GM20431 (cell line): ENCODE data around the gene AHNAK2.
"Not testable (repeated sequence)": the region's sequence is repeated elsewhere in the genome, so short reads cannot be mapped to it uniquely, and the experiment has no call there.

Experiments used
- in situ Hi-C: fragments of 300-500 bp; cut with MseI, MboI; formaldehyde crosslinking; loops from one replicate; pipeline ENCODE4 v1.15.0; 2020; ENCODE audit warnings: low sequenced_read_pairs; ENCODE audit not compliant: unreplicated experiment

AHNAK2 gene

GRCh38 chr14:104912053-104912452 is 66.1 kb downstream of the AHNAK2 start:
- in situ Hi-C loops = no loop called here

DNA sequence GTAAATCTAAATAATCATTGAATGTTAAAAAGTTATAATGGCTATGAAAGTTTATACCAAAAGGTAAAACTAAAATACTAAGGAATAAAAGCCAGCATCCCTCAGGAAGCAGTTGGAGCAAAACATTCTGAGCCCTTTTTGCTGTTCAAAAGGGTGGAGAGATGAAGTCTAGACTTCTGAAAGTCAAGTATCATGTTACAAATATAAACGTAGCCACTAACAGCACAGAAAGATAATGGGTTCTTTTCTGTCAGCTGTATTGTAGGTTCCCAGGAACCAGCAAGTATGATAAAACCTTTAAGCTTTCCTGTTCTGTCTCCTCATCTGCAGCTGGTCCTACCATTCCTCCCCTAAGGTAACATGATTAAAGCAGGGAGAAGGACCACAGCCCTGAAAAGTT is 69.9 kb downstream of the AHNAK2 start:
- in situ Hi-C loops = no loop called here

DNA sequence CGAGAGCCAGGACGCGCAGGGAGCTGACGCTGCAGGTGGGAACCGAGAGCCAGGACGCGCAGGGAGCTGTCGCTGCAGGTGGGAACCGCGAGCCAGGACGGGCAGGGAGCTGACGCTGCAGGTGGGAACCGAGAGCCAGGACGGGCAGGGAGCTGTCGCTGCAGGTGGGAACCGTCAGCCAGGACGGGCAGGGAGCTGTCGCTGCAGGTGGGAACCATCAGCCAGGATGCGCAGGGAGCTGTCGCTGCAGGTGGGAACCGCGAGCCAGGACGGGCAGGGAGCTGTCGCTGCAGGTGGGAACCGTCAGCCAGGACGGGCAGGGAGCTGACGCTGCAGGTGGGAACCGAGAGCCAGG is 72.6 kb downstream of the AHNAK2 start:
- in situ Hi-C loops = not testable (repeated sequence)

- in situ Hi-C loops = not testable (repeated sequence)
These were observed 73.3 kb downstream of the AHNAK2 start for GRCh38 chr14:104904650-104905578.

- in situ Hi-C loops = no loop called here
These were observed 74.2 kb downstream of the AHNAK2 start for GRCh38 chr14:104903990-104904389.

DNA sequence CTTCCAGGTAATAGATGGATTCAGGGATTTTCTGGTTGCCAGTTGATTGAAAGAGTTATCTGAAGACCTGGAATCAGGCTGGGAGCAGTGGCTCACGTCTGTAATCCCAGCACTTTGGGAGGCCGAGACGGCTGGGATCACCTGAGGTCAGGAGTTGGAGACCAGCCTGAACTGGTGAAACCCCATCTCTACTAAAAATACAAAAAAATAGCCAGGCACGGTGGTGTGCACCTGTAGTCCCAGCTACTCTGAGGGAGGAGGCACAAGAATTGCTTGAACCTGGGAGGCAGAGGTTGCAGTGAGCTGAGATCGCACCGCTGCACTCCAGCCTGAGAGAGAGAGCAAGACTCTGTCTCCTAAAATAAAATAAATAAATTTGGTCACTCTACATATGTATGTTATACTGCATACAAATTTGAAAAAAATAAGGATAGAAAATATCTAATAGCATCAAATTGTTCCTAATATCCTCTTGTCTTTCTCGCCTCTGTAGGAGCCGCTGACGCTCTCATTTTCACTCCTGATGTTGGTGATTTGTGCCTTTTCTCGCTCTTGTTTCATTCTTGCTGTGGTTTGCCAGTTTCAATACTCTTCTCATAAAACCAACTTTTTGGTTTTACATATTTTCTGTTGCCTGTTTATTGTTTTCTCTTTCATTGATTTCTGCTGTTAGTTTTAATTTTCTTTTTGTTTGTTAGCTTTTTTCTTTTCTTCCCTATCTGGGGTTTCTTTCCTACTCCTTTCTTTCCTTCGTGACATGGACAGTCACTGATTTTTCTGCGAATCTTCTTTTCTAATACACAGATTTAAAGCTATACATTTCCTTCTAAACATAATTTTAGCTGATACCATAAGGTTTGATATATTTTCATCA is 77.3 kb downstream of the AHNAK2 start:
- in situ Hi-C loops = no loop called here

- in situ Hi-C loops = no loop called here
These were observed 78.4 kb downstream of the AHNAK2 start for GRCh38 chr14:104899781-104900180.

DNA sequence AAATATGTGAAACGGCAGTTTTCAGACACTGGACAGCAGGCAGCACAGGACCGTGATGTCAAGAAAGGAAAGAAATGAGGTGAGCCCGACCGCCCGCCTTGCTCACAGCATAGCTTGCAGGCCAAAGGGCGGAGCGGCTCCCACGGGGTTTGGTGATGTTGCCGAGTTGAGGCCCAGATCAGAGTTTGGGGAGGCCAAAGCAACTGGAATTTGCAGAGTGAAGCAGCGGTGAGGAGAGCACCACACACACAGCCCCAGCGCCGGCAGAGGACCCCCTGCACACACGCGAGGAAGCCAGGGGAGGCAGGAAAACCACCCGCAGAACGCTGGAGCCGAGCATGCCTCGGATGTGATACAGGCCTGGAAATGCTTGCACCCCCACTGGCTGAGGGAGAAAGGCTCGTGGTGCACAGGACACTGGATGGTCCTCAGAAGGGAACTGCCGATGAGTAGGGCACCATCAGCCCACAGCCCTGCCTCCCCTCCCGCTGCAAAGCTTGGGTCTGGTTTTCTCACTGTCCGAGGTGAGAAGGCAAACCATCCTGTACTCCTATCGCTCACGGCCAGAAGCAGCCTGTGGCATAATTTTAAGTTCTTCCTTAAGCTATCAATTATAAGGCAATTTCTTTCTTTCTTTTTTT is 79.2 kb downstream of the AHNAK2 start:
- in situ Hi-C loops = no loop called here

- in situ Hi-C loops = no loop called here
These were observed 80.0 kb downstream of the AHNAK2 start for GRCh38 chr14:104898195-104898558.

GRCh38 chr14:104897330-104898194 is 80.6 kb downstream of the AHNAK2 start:
- in situ Hi-C loops = no loop called here

DNA sequence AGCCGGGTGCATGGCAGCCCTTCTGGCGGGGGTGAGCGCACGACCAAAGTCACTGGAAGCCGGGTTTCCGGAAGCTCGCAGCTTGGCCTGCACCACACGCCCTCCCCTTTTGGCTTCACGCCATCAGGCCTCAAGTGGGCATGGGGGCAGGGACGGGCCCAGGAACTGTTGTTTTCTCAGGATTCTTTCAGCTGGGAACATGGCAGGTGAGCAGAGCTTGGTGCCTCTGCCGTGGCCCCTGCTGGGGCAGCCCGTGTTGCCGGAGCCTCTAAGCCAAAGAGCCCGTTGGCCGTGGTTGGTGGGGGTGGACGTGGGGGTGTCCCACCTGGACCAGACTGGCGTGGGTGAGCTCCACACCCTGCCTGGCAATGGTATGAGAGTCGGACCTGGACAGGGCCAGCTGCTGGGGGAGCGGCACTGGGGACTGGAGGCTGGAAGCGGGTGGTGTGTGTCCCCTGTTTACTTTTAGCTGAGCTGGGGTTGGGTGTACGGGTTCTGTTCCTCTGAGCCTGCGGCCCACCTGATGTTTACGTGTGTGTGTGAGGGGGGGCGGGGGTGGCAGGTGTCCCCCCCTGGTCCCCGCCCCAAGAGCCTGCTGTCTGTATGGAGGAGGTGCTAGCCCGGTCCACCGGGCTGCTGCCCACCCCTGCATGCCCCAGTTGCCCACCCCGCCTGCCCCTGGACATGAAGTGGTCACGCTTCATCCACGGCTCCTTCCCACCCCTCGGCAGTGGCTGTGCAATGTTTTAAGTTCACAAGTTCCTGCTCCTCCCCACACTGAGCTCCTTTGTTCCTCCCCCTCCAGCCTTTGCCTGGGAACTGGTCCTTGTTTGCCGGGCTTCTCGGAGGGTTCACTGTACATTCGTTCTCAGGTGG is 82.2 kb downstream of the AHNAK2 start:
- in situ Hi-C loops = no loop called here

- in situ Hi-C loops = no loop called here
These were observed 82.9 kb downstream of the AHNAK2 start for GRCh38 chr14:104895207-104895785.

GRCh38 chr14:104894331-104895206 is 83.6 kb downstream of the AHNAK2 start:
- in situ Hi-C loops = no loop called here

DNA sequence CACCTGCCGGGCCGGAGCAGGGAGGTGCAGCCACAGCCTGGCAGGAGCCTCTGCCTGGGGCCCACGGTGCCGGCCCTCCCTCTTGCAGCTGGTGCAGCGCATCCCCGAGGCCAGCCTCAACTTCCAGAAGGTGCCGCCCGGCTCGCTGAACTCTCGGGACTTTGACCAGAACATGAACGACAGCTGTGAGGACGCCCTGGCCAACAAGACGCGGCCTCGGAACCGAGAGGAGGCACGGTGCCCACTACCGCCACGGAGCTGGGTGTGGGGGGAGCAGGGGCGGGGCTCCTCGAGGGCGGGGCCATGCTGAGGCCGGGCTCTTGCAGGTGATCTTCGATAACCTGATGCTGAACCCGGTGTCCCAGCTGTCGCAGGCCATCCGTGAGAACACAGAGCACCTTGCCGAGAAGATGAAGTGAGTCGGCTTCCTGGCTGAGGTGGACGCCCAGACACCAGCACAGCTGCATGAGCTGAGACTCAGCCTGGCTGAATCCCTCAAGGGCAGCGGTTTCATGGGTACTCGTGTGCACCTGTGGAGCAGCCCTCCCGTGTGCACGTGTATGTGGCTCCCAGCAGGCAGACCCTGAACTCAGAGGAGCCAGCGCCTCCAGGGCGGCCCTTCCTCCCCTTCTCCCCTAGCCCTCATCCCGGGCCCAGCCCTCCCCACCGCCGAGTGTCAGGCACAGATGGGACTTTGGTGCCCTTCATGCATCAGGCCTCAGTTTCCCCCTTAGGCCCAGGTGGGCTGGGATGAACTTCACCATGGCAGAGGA is 84.6 kb downstream of the AHNAK2 start:
- in situ Hi-C loops = no loop called here

DNA sequence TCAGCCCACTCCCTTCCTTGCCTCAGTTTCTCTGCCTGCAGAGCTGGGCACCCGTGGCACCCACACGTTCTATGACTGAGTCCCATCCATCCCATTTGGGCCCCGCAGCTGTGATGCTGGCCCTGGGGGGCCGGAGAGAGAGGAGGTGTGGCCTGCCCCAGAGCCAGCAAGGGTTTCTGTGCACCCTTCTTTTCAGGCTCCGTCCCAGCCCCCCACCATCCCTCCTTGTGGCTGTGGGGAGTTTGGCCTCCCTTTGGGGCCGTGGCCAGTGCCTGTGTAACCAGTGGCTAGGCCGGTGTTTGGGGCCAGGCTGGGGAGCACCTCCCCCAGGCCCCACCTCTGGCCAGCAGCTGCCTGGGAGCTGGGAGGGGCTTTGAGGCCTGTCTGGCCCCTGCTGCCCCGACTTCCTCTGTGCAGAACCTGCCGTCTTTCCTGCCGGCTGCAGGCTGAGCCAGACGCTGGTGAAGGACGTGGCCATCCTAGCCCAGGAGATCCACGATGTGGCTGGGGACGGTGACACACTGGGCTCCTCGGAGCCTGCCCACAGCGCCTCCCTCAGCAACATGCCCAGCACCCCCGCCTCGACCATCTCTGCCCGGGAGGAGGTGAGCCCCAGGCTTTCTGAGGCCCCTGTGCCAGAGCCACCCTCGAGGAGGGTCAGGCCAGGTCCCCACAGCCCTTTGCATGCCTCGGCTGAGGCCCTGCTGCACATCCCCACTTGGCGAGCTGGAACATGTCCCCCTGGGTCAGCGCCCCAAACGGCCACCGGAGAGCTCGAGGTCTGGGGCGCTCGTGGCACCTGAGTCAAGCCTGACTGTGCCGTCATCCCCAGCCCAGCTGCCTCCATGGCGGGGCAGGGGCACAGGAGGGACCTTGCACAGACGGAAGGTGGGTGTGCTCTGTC is 85.4 kb downstream of the AHNAK2 start:
- in situ Hi-C loops = no loop called here
